Mesothelial cell of epicardium (in vitro differentiated cells): ENCODE measurements around the gene SERPINA4. TPM values are rescaled to one million over a fixed set of nuclear protein-coding genes. Genes with fewer than 3 reads are reported as not detected.

ENCODE experiments used
- DNase-seq, 2 experiments: peaks; one replicate each; pipeline ENCODE4 v3.0.0; 2021; ENCODE audit warnings: low spot score in 2 of 2; ENCODE audit not compliant: unreplicated experiment in 2 of 2
- H3K27ac Mint-ChIP-seq: 2 replicates; pipeline ENCODE4 v1.8.0; 2021; ENCODE audit warnings: mixed read lengths
- H3K27me3 Mint-ChIP-seq: 2 replicates; pipeline ENCODE4 v1.8.0; 2021; ENCODE audit warnings: low read depth, mixed read lengths
- H3K36me3 Mint-ChIP-seq: 2 replicates; pipeline ENCODE4 v1.8.0; 2021; ENCODE audit warnings: mixed read lengths
- H3K4me1 Mint-ChIP-seq: 2 replicates; pipeline ENCODE4 v1.8.0; 2021; ENCODE audit warnings: mixed read lengths
- H3K4me3 Mint-ChIP-seq: 2 replicates; pipeline ENCODE4 v1.8.0; 2021; ENCODE audit warnings: mild to moderate bottlenecking, moderate library complexity, mixed read lengths
- H3K9me3 Mint-ChIP-seq: 2 replicates; pipeline ENCODE4 v1.8.0; 2021; ENCODE audit warnings: mixed read lengths
- total RNA-seq: library from RNA; stranded (reverse); gene quantifications from 3 replicates; pipeline ENCODE4 v1.2.1, GENCODE V29; 2021
- TF ChIP-seq, protein P1 (sequence below): fragments of 200-600 bp; sonication (generic); IDR thresholded peaks from one replicate; pipeline ENCODE4 v1.5.0; 2021; ENCODE audit warnings: antibody characterized with exemption; ENCODE audit not compliant: unreplicated experiment

Gene SERPINA4
- total RNA-seq, 1 donor from 2014 or later: not detected

DNA sequence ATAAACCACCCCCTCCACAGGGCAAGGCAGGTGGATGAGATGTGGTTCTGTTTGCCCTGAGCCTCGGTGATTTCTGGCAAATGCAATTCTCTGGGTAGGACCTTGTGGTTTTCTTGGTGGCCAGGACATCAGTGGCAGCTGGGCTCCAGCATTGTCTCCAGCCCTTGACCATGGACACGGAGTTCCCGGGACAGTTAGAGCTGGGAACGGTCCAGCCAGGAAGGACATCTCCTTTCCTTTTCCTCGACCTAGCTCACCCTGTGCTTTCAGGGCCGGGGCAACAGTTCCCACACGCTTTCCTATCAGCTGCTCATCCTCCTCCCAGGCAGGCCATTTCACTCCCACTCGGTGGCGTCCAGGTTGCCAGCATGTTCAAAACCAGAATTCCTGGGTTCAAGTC, 9.2 kb downstream of the SERPINA4 start:
- Mint-ChIP-seq H3K27ac (no peak overlapping the region), H3K36me3 (no peaks in the 10 kb centered on the region), H3K27me3 (peaks cover 25% of the 10 kb centered on the region), H3K9me3 (no peaks in the 10 kb centered on the region), H3K4me1 (no peaks in the 10 kb centered on the region), H3K4me3 (no peak overlapping the region)
- no peak for DNase-seq
- TF ChIP-seq, protein P1, sequence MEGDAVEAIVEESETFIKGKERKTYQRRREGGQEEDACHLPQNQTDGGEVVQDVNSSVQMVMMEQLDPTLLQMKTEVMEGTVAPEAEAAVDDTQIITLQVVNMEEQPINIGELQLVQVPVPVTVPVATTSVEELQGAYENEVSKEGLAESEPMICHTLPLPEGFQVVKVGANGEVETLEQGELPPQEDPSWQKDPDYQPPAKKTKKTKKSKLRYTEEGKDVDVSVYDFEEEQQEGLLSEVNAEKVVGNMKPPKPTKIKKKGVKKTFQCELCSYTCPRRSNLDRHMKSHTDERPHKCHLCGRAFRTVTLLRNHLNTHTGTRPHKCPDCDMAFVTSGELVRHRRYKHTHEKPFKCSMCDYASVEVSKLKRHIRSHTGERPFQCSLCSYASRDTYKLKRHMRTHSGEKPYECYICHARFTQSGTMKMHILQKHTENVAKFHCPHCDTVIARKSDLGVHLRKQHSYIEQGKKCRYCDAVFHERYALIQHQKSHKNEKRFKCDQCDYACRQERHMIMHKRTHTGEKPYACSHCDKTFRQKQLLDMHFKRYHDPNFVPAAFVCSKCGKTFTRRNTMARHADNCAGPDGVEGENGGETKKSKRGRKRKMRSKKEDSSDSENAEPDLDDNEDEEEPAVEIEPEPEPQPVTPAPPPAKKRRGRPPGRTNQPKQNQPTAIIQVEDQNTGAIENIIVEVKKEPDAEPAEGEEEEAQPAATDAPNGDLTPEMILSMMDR: no peak

DNA sequence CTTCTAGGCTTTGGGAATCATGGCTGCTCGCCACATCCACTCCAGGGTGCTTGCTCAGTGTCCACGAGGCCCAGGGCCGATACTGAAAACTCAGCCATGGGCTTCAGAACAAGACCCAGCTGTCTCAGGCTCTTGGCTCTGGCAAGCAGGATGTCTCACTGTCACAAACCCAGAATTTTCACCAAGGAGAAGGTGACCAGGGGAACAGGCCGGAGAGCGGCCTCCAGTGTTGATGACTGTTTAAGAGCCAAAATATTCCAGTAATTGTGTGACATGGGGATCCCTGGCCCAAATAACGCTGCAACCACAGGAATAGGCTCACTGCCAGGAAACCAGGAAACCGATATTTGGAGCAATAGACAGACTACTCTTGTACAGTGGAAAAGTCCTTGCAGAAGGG, 10.2 kb downstream of the SERPINA4 start:
- Mint-ChIP-seq H3K9me3 (no peaks in the 10 kb centered on the region), H3K4me1 (no peaks in the 10 kb centered on the region), H3K27me3 (peaks cover 18% of the 10 kb centered on the region), H3K36me3 (no peaks in the 10 kb centered on the region), H3K27ac (no peak overlapping the region), H3K4me3 (no peak overlapping the region)
- TF ChIP-seq, protein P1: no peak
- no peak for DNase-seq

GRCh38 chr14:94571950-94572349, 10.7 kb downstream of the SERPINA4 start:
- Mint-ChIP-seq H3K4me1 (no peaks in the 10 kb centered on the region), H3K4me3 (no peak overlapping the region), H3K27ac (no peak overlapping the region), H3K36me3 (no peaks in the 10 kb centered on the region), H3K9me3 (no peaks in the 10 kb centered on the region), H3K27me3 (peaks cover 14% of the 10 kb centered on the region)
- TF ChIP-seq, protein P1: no peak
- DNase-seq: no peak

DNA sequence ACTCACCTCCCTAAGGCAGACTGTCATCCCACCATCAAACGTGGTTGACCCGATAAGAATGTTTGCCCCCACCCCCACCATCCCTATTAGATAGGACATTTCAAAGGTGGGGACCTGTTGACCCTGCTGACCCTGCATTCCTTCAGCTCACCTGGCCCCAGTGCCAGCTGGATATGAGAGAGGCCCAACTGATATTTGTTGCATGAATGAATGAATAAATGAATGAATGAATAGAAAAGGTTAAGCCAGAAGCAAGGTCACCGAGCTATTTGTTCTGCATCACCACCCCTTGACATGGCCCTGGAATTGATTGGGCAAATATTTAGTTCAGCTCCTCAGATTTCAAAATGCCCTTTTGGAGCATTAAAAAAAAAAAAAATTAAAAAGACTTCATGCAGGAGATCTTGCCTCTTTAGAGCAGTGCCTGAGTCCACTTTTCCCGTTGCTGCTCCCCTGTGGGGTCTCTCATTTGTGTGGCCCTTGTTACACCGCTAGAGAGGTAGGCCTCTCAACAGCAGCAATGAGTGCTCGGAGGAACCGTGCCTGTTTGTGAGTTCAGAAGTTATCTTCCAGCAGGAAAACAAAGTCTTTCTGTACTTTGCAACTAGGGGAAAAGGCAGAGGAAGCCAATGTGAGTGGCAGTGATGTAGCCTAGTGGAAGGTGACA, 11.5 kb downstream of the SERPINA4 start:
- Mint-ChIP-seq H3K9me3 (no peaks in the 10 kb centered on the region), H3K4me1 (no peaks in the 10 kb centered on the region), H3K4me3 (no peak overlapping the region), H3K27me3 (peaks cover 10% of the 10 kb centered on the region), H3K27ac (no peak overlapping the region), H3K36me3 (no peaks in the 10 kb centered on the region)
- no peak for DNase-seq
- TF ChIP-seq, protein P1: no peak

GRCh38 chr14:94573475-94574277, 12.4 kb downstream of the SERPINA4 start:
- no peak overlapping the region for H3K4me3 Mint-ChIP-seq
- H3K27me3 Mint-ChIP-seq: peaks cover 8% of the 10 kb centered on the region

More at GRCh38 chr14:94573475-94574277, 12.4 kb downstream of the SERPINA4 start:
- no peak overlapping the region for H3K27ac Mint-ChIP-seq
- H3K9me3 Mint-ChIP-seq: peaks cover 1% of the 10 kb centered on the region
- DNase-seq: no peak
- TF ChIP-seq, protein P1: no peak
- no peaks in the 10 kb centered on the region for H3K36me3 Mint-ChIP-seq
- no peaks in the 10 kb centered on the region for H3K4me1 Mint-ChIP-seq
